22Rv1 (cell line): ENCODE results near the gene DZIP3.

Source experiments
- H3K27ac ChIP-seq: fragments of 450-650 bp; 2 replicates; pipeline ENCODE4 v1.5.1; 2017
- ZFX ChIP-seq: fragments of 450-650 bp; IDR thresholded peaks from 2 replicates; pipeline ENCODE4 v1.6.1; 2017; ENCODE audit warnings: antibody characterized with exemption, borderline replicate concordance
- TF ChIP-seq, protein P1 (sequence below): fragments of 450-650 bp; IDR thresholded peaks from 2 replicates; pipeline ENCODE4 v1.5.1; 2017; ENCODE audit warnings: mild to moderate bottlenecking

DZIP3 gene

DNA sequence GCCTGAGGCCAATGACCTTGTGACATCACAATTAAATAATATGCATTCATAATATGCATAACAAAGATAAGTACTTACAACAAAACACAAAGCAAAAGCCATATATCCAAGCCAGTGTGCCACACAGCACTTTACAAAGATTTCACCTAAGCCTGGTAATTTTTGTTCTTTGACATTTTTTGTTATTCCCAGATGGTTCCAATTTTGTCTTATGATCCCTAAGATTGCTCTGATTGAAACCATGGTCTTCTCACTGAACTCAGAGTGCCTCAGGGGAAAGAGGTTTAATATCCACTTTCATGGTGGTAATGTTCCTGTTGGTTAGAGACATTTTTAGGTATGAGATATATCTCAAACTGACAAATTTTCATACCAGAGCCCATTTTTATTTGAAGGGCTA lies 138.6 kb downstream of the DZIP3 start:
- no peak for TF ChIP-seq ZFX
- TF ChIP-seq, protein P1, sequence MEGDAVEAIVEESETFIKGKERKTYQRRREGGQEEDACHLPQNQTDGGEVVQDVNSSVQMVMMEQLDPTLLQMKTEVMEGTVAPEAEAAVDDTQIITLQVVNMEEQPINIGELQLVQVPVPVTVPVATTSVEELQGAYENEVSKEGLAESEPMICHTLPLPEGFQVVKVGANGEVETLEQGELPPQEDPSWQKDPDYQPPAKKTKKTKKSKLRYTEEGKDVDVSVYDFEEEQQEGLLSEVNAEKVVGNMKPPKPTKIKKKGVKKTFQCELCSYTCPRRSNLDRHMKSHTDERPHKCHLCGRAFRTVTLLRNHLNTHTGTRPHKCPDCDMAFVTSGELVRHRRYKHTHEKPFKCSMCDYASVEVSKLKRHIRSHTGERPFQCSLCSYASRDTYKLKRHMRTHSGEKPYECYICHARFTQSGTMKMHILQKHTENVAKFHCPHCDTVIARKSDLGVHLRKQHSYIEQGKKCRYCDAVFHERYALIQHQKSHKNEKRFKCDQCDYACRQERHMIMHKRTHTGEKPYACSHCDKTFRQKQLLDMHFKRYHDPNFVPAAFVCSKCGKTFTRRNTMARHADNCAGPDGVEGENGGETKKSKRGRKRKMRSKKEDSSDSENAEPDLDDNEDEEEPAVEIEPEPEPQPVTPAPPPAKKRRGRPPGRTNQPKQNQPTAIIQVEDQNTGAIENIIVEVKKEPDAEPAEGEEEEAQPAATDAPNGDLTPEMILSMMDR = no peak
- H3K27ac ChIP-seq = no peak overlapping the region

DNA sequence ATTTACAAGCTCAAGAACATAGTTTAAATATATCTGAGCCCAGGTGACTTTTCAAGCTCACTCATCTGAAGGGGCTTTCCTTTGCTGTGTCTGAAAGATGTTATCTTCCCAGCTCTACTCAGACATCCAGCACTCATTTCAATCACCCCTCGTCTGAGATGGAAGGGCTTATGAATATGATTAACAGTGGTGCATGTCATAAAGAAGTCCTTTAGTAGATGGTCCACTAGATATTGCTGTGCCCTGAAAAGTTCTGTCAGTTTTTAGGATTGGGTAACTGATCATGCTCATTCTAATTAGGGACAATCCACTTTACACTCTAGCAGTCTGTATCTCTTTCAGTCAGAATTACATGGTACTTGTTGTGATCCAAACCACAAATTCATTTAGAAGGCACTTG lies 139.4 kb downstream of the DZIP3 start:
- TF ChIP-seq, protein P1 = no peak
- TF ChIP-seq ZFX = no peak
- H3K27ac ChIP-seq = no peak overlapping the region

DNA sequence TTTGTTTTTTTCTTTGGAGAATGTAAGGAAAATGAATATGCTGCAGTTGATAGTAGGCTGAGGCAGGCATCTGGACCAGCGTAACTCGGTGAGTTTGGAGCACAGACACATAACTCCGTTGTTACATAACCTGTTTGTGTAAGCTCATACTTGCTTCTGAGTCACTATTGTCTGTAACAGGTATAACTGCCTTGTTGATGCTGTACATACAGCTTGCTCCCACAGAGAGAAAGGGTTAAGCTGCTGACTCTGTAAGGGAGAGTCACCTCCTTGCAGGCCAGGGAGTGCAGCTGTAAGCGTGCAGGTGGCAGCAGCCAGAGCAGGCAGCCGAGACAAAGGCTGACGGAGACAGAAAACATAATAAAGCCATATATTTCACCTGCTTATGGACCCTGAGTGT lies 147.3 kb downstream of the DZIP3 start:
- TF ChIP-seq ZFX = no peak
- TF ChIP-seq, protein P1 = no peak
- H3K27ac ChIP-seq = no peak overlapping the region

DNA sequence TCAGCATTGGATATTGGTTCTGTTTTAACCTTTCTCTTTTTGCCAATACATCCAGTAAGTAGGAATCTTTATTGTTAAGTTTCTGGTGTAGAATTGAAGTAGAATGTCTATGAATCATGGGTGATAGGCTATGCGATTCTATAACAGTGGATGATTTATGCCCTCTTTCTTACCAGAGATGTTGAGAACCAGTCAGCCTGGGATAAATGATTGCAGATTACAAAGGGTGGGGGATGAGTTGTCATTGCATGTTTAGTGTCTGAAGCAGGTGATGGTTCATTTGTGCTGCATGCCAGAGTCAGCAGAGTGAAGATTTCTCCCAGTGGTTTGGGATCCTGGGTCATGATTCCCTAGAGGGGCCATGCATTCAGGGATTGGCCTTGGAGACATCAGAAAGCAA lies 153.4 kb downstream of the DZIP3 start:
- H3K27ac ChIP-seq = no peak overlapping the region
- no peak for TF ChIP-seq ZFX
- TF ChIP-seq, protein P1 = no peak
